ENCODE data around the gene NFASC.

- TF ChIP-seq CTCF (IDR thresholded peaks at IDR 0.05) (no peak), ZNF121 (CRISPR knock-in tag; IDR thresholded peaks at IDR 0.05) (no peak), E2F1 (CRISPR knock-in tag; IDR thresholded peaks at IDR 0.05) (no peak), MAX (CRISPR knock-in tag; IDR thresholded peaks at IDR 0.05) (no peak), AFF4 (CRISPR knock-in tag; IDR thresholded peaks at IDR 0.05; ENCODE audit: borderline replicate concordance) (no peak), JAZF1 (CRISPR knock-in tag; IDR thresholded peaks at IDR 0.05) (no peak), ESRRA (CRISPR knock-in tag; IDR thresholded peaks at IDR 0.05; ENCODE audit: borderline replicate concordance) (no peak), ERG (CRISPR knock-in tag; IDR thresholded peaks at IDR 0.05) (no peak), NR2C2 (CRISPR knock-in tag; IDR thresholded peaks at IDR 0.05) (no peak), ETV6 (CRISPR knock-in tag; IDR thresholded peaks at IDR 0.05) (no peak), USF2 (CRISPR knock-in tag; IDR thresholded peaks at IDR 0.05) (no peak), E2F5 (CRISPR knock-in tag; IDR thresholded peaks at IDR 0.05) (no peak), ATF6 (CRISPR knock-in tag; IDR thresholded peaks at IDR 0.05) (no peak)
Observed at GRCh38 chr1:204875255-204875654, 4.6 kb downstream of the NFASC start.

Data from WTC11 (cell line).